GM12878 (cell line): ENCODE results near the gene PITPNM1. TPM values are rescaled to one million over a fixed set of nuclear protein-coding genes. Genes with fewer than 3 reads are reported as not detected.

Experiments used
- ATAC-seq: fragments of 200-7000 bp; cut with Tn5 transposase; 3 replicates; pipeline ENCODE4 v1.9.1; 2020; ENCODE audit warnings: mild to moderate bottlenecking, moderate library complexity
- BruUV-seq: library from RNA; stranded (reverse); fragments of 400-500 nt; replicated peaks from 2 replicates; lab custom pipeline; 2021; lab: Mats Ljungman, UMichigan
- CTCF ChIA-PET: fragments of 300-600 bp; sonication (Branson Sonifier 250); formaldehyde crosslinking; extraction: SDS; loops from one replicate; lab custom pipeline; 2021; ENCODE audit warnings: inconsistent platforms; lab: Yijun Ruan, JAX
- POLR2A ChIA-PET: fragments of 350-600 bp; formaldehyde crosslinking; extraction: SDS; loops from one replicate; lab custom pipeline; 2021; ENCODE audit warnings: inconsistent platforms; lab: Charles Lee
- RAD21 ChIA-PET: fragments of 300-600 bp; sonication (Branson Sonifier 250); formaldehyde crosslinking; loops from one replicate; lab custom pipeline; 2023; ENCODE audit warnings: antibody characterized with exemption; ENCODE audit not compliant: unreplicated experiment; lab: Charles Lee
- SMC1A ChIA-PET: fragments of 300-600 bp; sonication (Branson Sonifier 250); formaldehyde crosslinking; loops from one replicate; lab custom pipeline; 2023; ENCODE audit not compliant: unreplicated experiment, uncharacterized antibody; lab: Charles Lee
- DNase-seq: peaks from one replicate; pipeline ENCODE4 v3.0.0-alpha.2; 2011; ENCODE audit warnings: low read depth, low spot score
- FAIRE-seq: peaks from 3 replicates; lab custom pipeline; 2011; peaks lifted over from hg19 to GRCh38; lab: Jason Lieb, UNC
- H2AFZ ChIP-seq: 2 replicates; pipeline ENCODE4 v1.6.0; 2011; ENCODE audit warnings: low read depth, low read length, control low read depth; ENCODE audit not compliant: control insufficient read depth
- H3K27ac ChIP-seq: 2 replicates; pipeline ENCODE4 v1.5.1; 2011; ENCODE audit warnings: control low read depth; ENCODE audit not compliant: control insufficient read depth, insufficient read depth
- H3K27me3 ChIP-seq, 2 experiments: replicated peaks in 1 of 2; 2 replicates each; pipeline versions ENCODE4 v1.6.0 to v1.6.1; 2011; ENCODE audit warnings: low read length in 1 of 2; ENCODE audit not compliant: control insufficient read depth in 2 of 2, insufficient read depth in 2 of 2
- H3K36me3 ChIP-seq, 2 experiments: 2 replicates each; pipeline ENCODE4 v1.5.1; 2011; ENCODE audit warnings: low read length in 1 of 2; ENCODE audit not compliant: control insufficient read depth in 2 of 2, insufficient read depth in 2 of 2
- H3K4me1 ChIP-seq: 2 replicates; pipeline ENCODE4 v1.6.1; 2011; ENCODE audit warnings: mild to moderate bottlenecking, low read length, moderate library complexity, mixed read lengths; ENCODE audit not compliant: control insufficient read depth, insufficient read depth
- H3K4me2 ChIP-seq: 2 replicates; pipeline ENCODE4 v1.6.0; 2011; ENCODE audit warnings: control low read depth; ENCODE audit not compliant: control insufficient read depth, insufficient read depth
- H3K4me3 ChIP-seq: fragments of 200-600 bp; sonication (generic); 2 replicates; pipeline ENCODE4 v1.5.1; 2016
- H3K79me2 ChIP-seq: 2 replicates; pipeline ENCODE4 v1.6.0; 2011; ENCODE audit warnings: low read length; ENCODE audit not compliant: control insufficient read depth, insufficient read depth
- H3K9ac ChIP-seq: 2 replicates; pipeline ENCODE4 v1.8.0; 2011; ENCODE audit warnings: low read length, control low read depth, mixed read lengths; ENCODE audit not compliant: control insufficient read depth, insufficient read depth
- H3K9me3 ChIP-seq: replicated peaks from 3 replicates; pipeline ENCODE4 v1.5.1; 2011; ENCODE audit warnings: mild to moderate bottlenecking, low read length; ENCODE audit not compliant: control insufficient read depth, insufficient read depth
- H4K20me1 ChIP-seq: 2 replicates; pipeline ENCODE4 v1.6.0; 2011; ENCODE audit not compliant: control insufficient read depth, insufficient read depth
- ASH2L ChIP-seq: fragments of 300-600, 200-600 bp; sonication (generic); IDR thresholded peaks from 2 replicates; pipeline ENCODE4 v1.6.1; 2017; ENCODE audit warnings: low read depth, mild to moderate bottlenecking, borderline replicate concordance
- BRCA1 ChIP-seq: IDR thresholded peaks from 2 replicates; pipeline ENCODE4 v1.6.1; 2011; ENCODE audit warnings: low read depth, low read length, improper control_type of control experiment
- CEBPB ChIP-seq, 2 experiments: fragments of 150-350 bp in 1 of 2; IDR thresholded peaks; 2 replicates each; pipeline ENCODE4 v1.6.1; 2012 to 2014; ENCODE audit warnings: low read depth in 2 of 2, low read length in 2 of 2, borderline replicate concordance in 1 of 2, inconsistent platforms in 1 of 2
- CHD1 ChIP-seq: IDR thresholded peaks from 2 replicates; pipeline ENCODE4 v1.6.1; 2012; ENCODE audit warnings: low read depth, low read length, improper control_type of control experiment
- CREB1 ChIP-seq: IDR thresholded peaks from 2 replicates; pipeline ENCODE4 v1.6.1; 2012; ENCODE audit warnings: low read depth, mild to moderate bottlenecking, inconsistent platforms
- HCFC1 ChIP-seq: fragments of 150-350 bp; IDR thresholded peaks from 2 replicates; pipeline ENCODE4 v1.6.1; 2014; ENCODE audit warnings: low read length
- IRF5 ChIP-seq: fragments of 450-650 bp; IDR thresholded peaks from 2 replicates; pipeline ENCODE4 v1.6.1; 2017; ENCODE audit warnings: borderline replicate concordance
- JUND ChIP-seq: IDR thresholded peaks from 2 replicates; pipeline ENCODE4 v1.6.1; 2012; ENCODE audit warnings: low read depth, mild to moderate bottlenecking, low read length, improper control_type of control experiment, moderate library complexity
- KAT2A ChIP-seq: conservative IDR thresholded peaks from 2 replicates; pipeline ENCODE4 v1.6.1; 2011; ENCODE audit warnings: low read depth, low read length; ENCODE audit not compliant: control insufficient read depth
- NFXL1 ChIP-seq: fragments of 450-650 bp; IDR thresholded peaks from 2 replicates; pipeline ENCODE4 v1.6.1; 2017; ENCODE audit warnings: antibody characterized with exemption, mild to moderate bottlenecking, borderline replicate concordance
- NFYA ChIP-seq: IDR thresholded peaks from 2 replicates; pipeline ENCODE4 v1.6.1; 2011; ENCODE audit warnings: low read depth, mild to moderate bottlenecking, low read length, improper control_type of control experiment, borderline replicate concordance
- PAX8 ChIP-seq: fragments of 450-650 bp; IDR thresholded peaks from 2 replicates; pipeline ENCODE4 v1.6.1; 2017; ENCODE audit warnings: mild to moderate bottlenecking, moderate library complexity
- PRDM15 ChIP-seq: fragments of 450-650 bp; formaldehyde crosslinking; IDR thresholded peaks from 2 replicates; pipeline ENCODE4 v1.4.0; 2020; ENCODE audit warnings: mild to moderate bottlenecking, moderate library complexity
- RELA ChIP-seq: fragments of 450-650 bp; IDR thresholded peaks from 2 replicates; pipeline ENCODE4 v1.8.0; 2014; ENCODE audit warnings: borderline replicate concordance; ENCODE audit not compliant: partially characterized antibody
- SMAD1 ChIP-seq: fragments of 450-650 bp; IDR thresholded peaks from 2 replicates; pipeline ENCODE4 v1.6.1; 2018; ENCODE audit warnings: mild to moderate bottlenecking, low read depth; ENCODE audit not compliant: partially characterized antibody
- WRNIP1 ChIP-seq: IDR thresholded peaks from 2 replicates; pipeline ENCODE4 v1.6.1; 2011; ENCODE audit warnings: low read depth, low read length, improper control_type of control experiment, borderline replicate concordance
- ZBTB33 ChIP-seq: fragments of 450-650 bp; IDR thresholded peaks from 2 replicates; pipeline ENCODE4 v1.6.1; 2017; ENCODE audit warnings: mild to moderate bottlenecking
- ZNF217 ChIP-seq: fragments of 450-650 bp; IDR thresholded peaks from 2 replicates; pipeline ENCODE4 v1.6.1; 2017; ENCODE audit warnings: antibody characterized with exemption, mild to moderate bottlenecking
- ZNF384 ChIP-seq: IDR thresholded peaks from 2 replicates; pipeline ENCODE4 v1.6.1; 2012; ENCODE audit warnings: low read depth, mild to moderate bottlenecking, low read length, improper control_type of control experiment, borderline replicate concordance
- WGBS: methylation state at CpG from one replicate; pipeline ENCODE4 v1.1.6; 2016; ENCODE audit warnings: low lambda C conversion rate; ENCODE audit not compliant: insufficient replicate concordance, insufficient coverage; ENCODE audit errors: missing lambda C conversion rate; 5-methylcytosine and 5-hydroxymethylcytosine counted together
- in situ Hi-C: fragments of 300-500 bp; cut with MboI; formaldehyde crosslinking; loops from 9 replicates; pipeline ENCODE4 v1.14.3; 2018; ENCODE audit warnings: mixed read lengths
- intact Hi-C: fragments of 100-400 bp; cut with micrococcal nuclease; formaldehyde crosslinking; loops from one replicate; pipeline ENCODE4 v1.14.2; 2022; ENCODE audit not compliant: unreplicated experiment
- polyA plus RNA-seq, 11 experiments: library from polyadenylated mRNA; depleted of rRNA in 4 of 11; unstranded in 6 of 11; stranded (reverse) in 5 of 11; fragments of >200 nt; fragmentation: Nextera tagmentation in 4 of 11; fragmentation: Illumina TruSeq in 1 of 11; extraction: Ambion mirVana in 4 of 11; extraction: Trizol in 1 of 11; gene quantifications; 1 replicate in 1 of 11; 2 replicates in 10 of 11; pipeline versions ENCODE4 v1.2.1 to v1.2.3, GENCODE V29; 2011 to 2016; ENCODE audit warnings: inconsistent platforms in 2 of 11, missing spikeins in 2 of 11, low read depth in 1 of 11
- total RNA-seq, 4 experiments: library from RNA; depleted of rRNA in 3 of 4; stranded (reverse); fragments of >200 nt in 3 of 4; fragmentation: Illumina TruSeq in 1 of 4; extraction: Trizol in 1 of 4; gene quantifications; 2 replicates each; pipeline versions ENCODE4 v1.2.1 to v1.2.3, GENCODE V29; 2013 to 2021

PITPNM1 gene
- total and polyA plus RNA-seq, 10 of the 15 experiments (the other 5 are each of a cell fraction or from before 2014, with no cell fraction given): 0.11 to 56.8 (median 16.5) TPM

GRCh38 chr11:67548555-67549110 lies 43.5 kb upstream of the PITPNM1 start:
- no peak for ATAC-seq
- H3K27me3 ChIP-seq: no peaks in the 10 kb centered on the region
- no peak overlapping the region for H3K4me3 ChIP-seq
- CTCF ChIA-PET: interaction anchor here (0.7 kb wide), 1 partner anchor 98 kb away, joined by 3 read pairs; no protein-coding TSS in a partner anchor
- RAD21 ChIA-PET: interaction anchor here (1.0 kb wide), 1 partner anchor 9 kb away, joined by 3 read pairs; no protein-coding TSS in a partner anchor
- POLR2A ChIA-PET: no interaction called here
- no peaks in the 10 kb centered on the region for H3K36me3 ChIP-seq
- intact Hi-C loops: no loop called here
- SMC1A ChIA-PET: interaction anchor here (1.0 kb wide), 1 partner anchor 167 kb away, joined by 3 read pairs; no protein-coding TSS in a partner anchor
- 60% methylated on average over 9 of the region's 9 CpGs for WGBS
- no peaks in the 10 kb centered on the region for H3K4me1 ChIP-seq
- no peaks in the 10 kb centered on the region for H4K20me1 ChIP-seq
- no peak for DNase-seq
- no peak overlapping the region for H3K9ac ChIP-seq
- no peaks in the 10 kb centered on the region for H3K79me2 ChIP-seq
- H3K9me3 ChIP-seq: peaks cover 12% of the 10 kb centered on the region; the same call in 2 of the 3 replicates
- TF ChIP-seq RELA (no peak), CHD1 (no peak), ZBTB33 (no peak), NFXL1 (no peak), ZNF217 (no peak), SMAD1 (no peak), PAX8 (no peak), WRNIP1 (no peak), CEBPB (IDR thresholded peaks at IDR 0.05; ENCODE audit: borderline replicate concordance in 1 of 2, low read depth in 2 of 2, low read length in 2 of 2) (no peak), CREB1 (no peak), NFYA (no peak), PRDM15 (CRISPR knock-in tag) (no peak), JUND (no peak), BRCA1 (no peak), KAT2A (no peak), ZNF384 (no peak), HCFC1 (no peak), IRF5 (no peak), ASH2L (no peak)
- TF ChIP-seq, all 136 proteins: peak for 0
- no peak for FAIRE-seq
- no peak overlapping the region for H3K4me2 ChIP-seq
- no peak overlapping the region for H3K27ac ChIP-seq
- no peak overlapping the region for H2AFZ ChIP-seq
- in situ Hi-C loops: no loop called here
- BruUV-seq: no TSS peak
